Endometrial microvascular endothelial cells (primary cell): ENCODE data around the gene CCDC70. TPM values are rescaled to one million over a fixed set of nuclear protein-coding genes. Genes with fewer than 3 reads are reported as not detected.

ENCODE experiments used
- in situ Hi-C: cut with HindIII; loops from 2 replicates; pipeline ENCODE4 v1.10.0; 2017; ENCODE audit warnings: low sequenced_read_pairs, low pct_unique_long_range_greater_than_20kb; ENCODE audit errors: inconsistent ontology term
- total RNA-seq: library from RNA; depleted of rRNA; stranded (reverse); fragments of >200 nt; gene quantifications from one replicate; pipeline ENCODE4 v1.2.3, GENCODE V29; 2015; ENCODE audit errors: inconsistent ontology term

CCDC70 gene
- total RNA-seq, 1 donor from 2014 or later, result 1.3 TPM

GRCh38 chr13:51827254-51827653 lies 34.5 kb upstream of the CCDC70 start:
- in situ Hi-C loops, result no loop called here

GRCh38 chr13:51828730-51829567 lies 32.8 kb upstream of the CCDC70 start:
- in situ Hi-C loops, result no loop called here

GRCh38 chr13:51829568-51829899 lies 32.2 kb upstream of the CCDC70 start:
- in situ Hi-C loops, result no loop called here

- in situ Hi-C loops, result no loop called here
Observed at GRCh38 chr13:51831519-51831918, 30.2 kb upstream of the CCDC70 start.

GRCh38 chr13:51832471-51833152 lies 29.2 kb upstream of the CCDC70 start:
- in situ Hi-C loops, result no loop called here

- in situ Hi-C loops, result no loop called here
Observed at GRCh38 chr13:51833980-51834379, 27.8 kb upstream of the CCDC70 start.

- in situ Hi-C loops, result no loop called here
Observed at GRCh38 chr13:51834581-51835171, 27.1 kb upstream of the CCDC70 start.

GRCh38 chr13:51837016-51837415 lies 24.8 kb upstream of the CCDC70 start:
- in situ Hi-C loops, result no loop called here

GRCh38 chr13:51838240-51838846 lies 23.4 kb upstream of the CCDC70 start:
- in situ Hi-C loops, result no loop called here

GRCh38 chr13:51839711-51840540 lies 21.8 kb upstream of the CCDC70 start:
- in situ Hi-C loops, result no loop called here

- in situ Hi-C loops, result no loop called here
Observed at GRCh38 chr13:51840917-51841316, 20.9 kb upstream of the CCDC70 start.

- in situ Hi-C loops, result no loop called here
Observed at GRCh38 chr13:51841732-51842131, 20.0 kb upstream of the CCDC70 start.

GRCh38 chr13:51843529-51843928 lies 18.2 kb upstream of the CCDC70 start:
- in situ Hi-C loops, result no loop called here

GRCh38 chr13:51844862-51845573 lies 16.8 kb upstream of the CCDC70 start, which contains the start of gene TMEM272:
TMEM272 (minus strand) TSS chr13:51845177; CDS start chr13:51838530, 6,647 bp downstream.
- in situ Hi-C loops, result no loop called here

- in situ Hi-C loops, result no loop called here
Observed at GRCh38 chr13:51845574-51846318, 16.0 kb upstream of the CCDC70 start.

GRCh38 chr13:51846756-51847155 lies 15.0 kb upstream of the CCDC70 start:
- in situ Hi-C loops, result no loop called here

GRCh38 chr13:51848674-51849073 lies 13.1 kb upstream of the CCDC70 start:
- in situ Hi-C loops, result no loop called here
